D721Med (cell line): Measurements from ENCODE around the gene ZFP36L1.

ENCODE experiments used
- DNase-seq: peaks from one replicate; pipeline ENCODE4 v3.0.0; 2011; ENCODE audit warnings: low spot score; ENCODE audit not compliant: insufficient read length
- FAIRE-seq: peaks from 2 replicates; lab custom pipeline; 2011; peaks lifted over from hg19 to GRCh38; lab: Jason Lieb, UNC
- CTCF ChIP-seq: IDR thresholded peaks from 2 replicates; pipeline ENCODE4 v1.5.1; 2012; ENCODE audit warnings: mild to moderate bottlenecking, control low read depth; ENCODE audit not compliant: insufficient read depth; ENCODE audit errors: missing control alignments

The ZFP36L1 gene

GRCh38 chr14:68828698-68829097 lies 35.8 kb upstream of the ZFP36L1 start:
- DNase-seq = no peak
- TF ChIP-seq CTCF = no peak
- FAIRE-seq = no peak

- FAIRE-seq = no peak
These were observed 32.9 kb upstream of the ZFP36L1 start for GRCh38 chr14:68825729-68826128.

GRCh38 chr14:68824517-68825347 lies 31.9 kb upstream of the ZFP36L1 start:
- TF ChIP-seq CTCF = peak; percentile 80
- no peak for FAIRE-seq
- DNase-seq = no peak

More at GRCh38 chr14:68825729-68826128, 32.9 kb upstream of the ZFP36L1 start:
- TF ChIP-seq CTCF = no peak
- no peak for DNase-seq

- FAIRE-seq (no peak), DNase-seq (no peak)
- no peak for TF ChIP-seq CTCF
These were observed 31.3 kb upstream of the ZFP36L1 start for GRCh38 chr14:68824207-68824516.

GRCh38 chr14:68823434-68824206 lies 30.8 kb upstream of the ZFP36L1 start:
- no peak for DNase-seq
- no peak for TF ChIP-seq CTCF
- FAIRE-seq = no peak

GRCh38 chr14:68822926-68823325 lies 30.1 kb upstream of the ZFP36L1 start:
- TF ChIP-seq CTCF = no peak
- DNase-seq (no peak), FAIRE-seq (no peak)
